Subcutaneous adipose tissue (tissue), 4 donors: ENCODE measurements around the gene DDX24. TPM values are rescaled to one million over a fixed set of nuclear protein-coding genes. Genes with fewer than 3 reads are reported as not detected.

Experiments used
- CTCF ChIP-seq: fragments of 450-650 bp; IDR thresholded peaks from one replicate; pipeline ENCODE4 v1.5.1; 2016; ENCODE audit warnings: low read depth, mild to moderate bottlenecking, control low read depth, antibody characterized with exemption, moderate library complexity
- total RNA-seq, 4 donors: library from RNA; depleted of rRNA; stranded (reverse); fragments of >200 nt; gene quantifications; one replicate each; pipeline ENCODE4 v1.1.0, GENCODE V29; 2016

Gene DDX24
- total RNA-seq, 4 donors from 2014 or later, result 119 to 133 (median 126) TPM

GRCh38 chr14:94103554-94104150, 22.6 kb upstream of the DDX24 start:
- TF ChIP-seq CTCF, result no peak

DNA sequence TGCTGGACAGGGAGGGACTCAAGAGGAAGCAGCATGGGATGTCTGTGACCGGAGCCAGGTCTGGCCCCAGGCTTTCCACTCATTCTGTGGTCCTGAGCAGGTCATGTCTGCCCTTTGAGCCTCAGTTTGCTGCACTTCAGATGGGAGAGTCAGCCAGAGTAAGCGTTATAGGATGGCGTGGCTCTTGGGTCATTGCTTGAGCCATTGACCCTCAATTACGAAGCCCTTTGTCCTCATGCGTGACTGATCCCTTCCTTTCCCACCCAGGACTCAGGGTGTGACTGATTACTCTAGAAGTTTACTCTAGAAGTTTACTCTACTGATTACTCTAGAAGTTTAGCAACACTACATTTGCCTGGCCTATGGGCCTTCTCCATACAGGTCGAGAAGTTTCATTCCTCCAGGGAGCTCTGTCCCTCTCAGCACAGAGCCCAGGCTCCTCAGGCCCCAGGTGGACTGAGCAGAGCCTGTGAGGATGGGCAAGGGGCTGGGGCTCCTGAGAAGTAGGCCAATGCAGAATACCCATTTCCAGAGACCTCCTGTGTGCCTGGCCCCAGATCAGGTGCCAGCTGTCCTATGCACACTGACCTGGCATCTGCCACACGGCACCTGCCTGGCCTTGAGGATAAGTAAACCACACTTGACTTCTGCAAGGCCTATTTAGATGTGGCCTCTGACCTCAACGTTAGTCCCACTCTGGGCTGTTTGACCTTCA, 21.9 kb upstream of the DDX24 start:
- no peak for TF ChIP-seq CTCF

- TF ChIP-seq CTCF, result no peak
Observed at GRCh38 chr14:94101748-94102147, 20.7 kb upstream of the DDX24 start.

DNA sequence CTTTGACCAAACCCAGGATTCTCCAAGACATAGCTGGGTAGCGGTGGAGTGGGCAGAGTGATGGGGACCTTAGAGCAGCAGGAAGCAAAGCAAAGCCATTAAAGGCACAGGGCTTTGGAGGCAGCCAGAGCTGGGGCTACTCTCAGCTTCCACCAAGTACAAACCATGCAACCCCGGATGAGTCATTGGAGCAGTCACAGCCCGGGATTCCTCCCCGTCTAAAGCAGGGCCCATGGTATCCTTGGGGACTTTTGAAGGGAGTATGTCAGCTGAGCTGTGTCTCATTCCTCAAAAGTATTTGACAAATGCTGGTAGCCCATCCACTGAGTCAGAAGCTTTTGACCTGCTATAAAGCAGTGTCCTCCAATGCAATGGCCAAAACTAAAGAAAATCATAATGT, 19.8 kb upstream of the DDX24 start:
- TF ChIP-seq CTCF, result no peak

DNA sequence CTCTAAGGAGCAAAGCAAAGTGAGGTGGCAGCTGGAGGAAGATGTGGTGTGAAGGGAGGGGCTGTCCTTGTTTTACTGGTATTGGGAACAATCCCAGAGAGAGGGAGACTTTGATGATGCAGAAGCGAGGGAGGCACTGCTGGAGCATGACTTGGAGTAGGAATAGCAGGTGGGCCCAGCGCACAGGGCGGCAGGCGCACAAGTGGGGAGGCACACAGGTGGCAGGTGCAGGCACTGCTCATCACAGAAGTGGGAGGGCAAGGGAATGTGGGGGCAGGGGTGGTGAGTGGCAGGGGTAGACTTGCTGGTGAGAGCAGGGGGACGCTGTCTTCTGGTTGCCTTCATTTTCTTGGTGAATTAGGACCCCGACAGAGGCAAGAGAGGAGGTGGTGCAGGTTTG, 18.0 kb upstream of the DDX24 start:
- no peak for TF ChIP-seq CTCF

DNA sequence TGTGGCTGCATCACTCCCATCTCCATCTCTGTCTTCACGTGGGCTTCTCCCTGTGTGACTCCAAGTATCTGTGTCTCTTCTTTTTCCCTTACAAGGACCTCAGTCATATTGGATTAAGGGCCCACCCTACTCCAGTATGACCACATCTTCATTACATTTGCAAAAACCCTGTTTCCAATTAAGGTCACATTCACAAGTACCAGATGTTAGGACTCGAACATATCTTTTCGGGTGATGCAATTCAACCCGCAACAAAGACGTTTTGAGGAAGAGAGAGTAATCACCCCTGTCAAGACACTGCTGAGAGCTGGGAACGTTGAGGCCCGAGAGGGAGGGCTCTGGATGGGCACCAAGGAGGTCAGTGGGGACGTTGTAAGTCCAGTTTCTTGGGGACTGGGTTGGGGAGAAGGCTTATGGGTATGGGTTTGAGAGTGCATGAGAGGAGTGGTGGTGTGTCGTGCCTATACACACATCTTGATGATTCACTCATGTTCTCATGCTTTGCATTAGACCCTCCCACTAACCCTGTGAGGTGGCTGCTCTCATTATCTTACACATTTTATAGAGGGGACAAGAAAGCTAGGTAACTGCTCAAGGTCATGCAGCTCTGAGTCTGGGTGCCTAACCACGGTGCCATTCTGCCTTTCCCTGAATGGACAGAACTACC, 17.5 kb upstream of the DDX24 start:
- no peak for TF ChIP-seq CTCF

DNA sequence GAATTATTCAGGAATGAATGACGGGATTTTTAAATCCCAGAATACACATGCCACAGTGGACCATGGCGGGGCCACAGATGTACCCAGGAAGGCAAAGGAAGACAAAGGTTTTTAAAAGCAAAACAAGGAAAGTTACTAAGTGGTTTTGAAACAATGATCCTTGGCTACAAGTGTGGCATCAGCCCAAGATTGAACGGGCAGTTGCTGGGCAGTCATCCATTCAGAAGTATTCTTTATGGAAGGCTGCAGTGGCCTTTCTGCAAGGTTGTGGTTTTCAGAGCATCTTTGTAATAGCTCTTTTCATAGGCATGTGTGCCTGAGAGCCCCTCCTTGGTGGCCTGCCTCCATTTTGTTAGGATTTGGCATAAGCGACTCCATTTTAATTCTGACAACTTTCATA, 16.1 kb upstream of the DDX24 start:
- TF ChIP-seq CTCF, result no peak
